WTC11 (cell line): ENCODE measurements around the gene PAEP. TPM values are rescaled to one million over a fixed set of nuclear protein-coding genes. Genes with fewer than 3 reads are reported as not detected.

Source experiments
- ATAC-seq: fragments of 200-7000 bp; cut with Tn5 transposase; 2 replicates; pipeline ENCODE4 v1.10.0; 2021; ENCODE audit warnings: mild to moderate bottlenecking, moderate library complexity
- CTCF ChIA-PET: fragments of 300-600 bp; sonication (Branson Sonifier 250); formaldehyde crosslinking; loops from one replicate; lab custom pipeline; 2021; ENCODE audit warnings: antibody characterized with exemption; lab: Charles Lee
- POLR2A ChIA-PET: fragments of 350-600 bp; sonication (Branson Sonifier 250); formaldehyde crosslinking; loops from one replicate; lab custom pipeline; 2021; ENCODE audit warnings: antibody characterized with exemption; lab: Charles Lee
- DNase-seq: peaks from one replicate; pipeline ENCODE4 v3.0.0; 2021; ENCODE audit warnings: low spot score
- H3K27ac Mint-ChIP-seq: 2 replicates; pipeline ENCODE4 v1.8.0; 2021; ENCODE audit warnings: mixed read lengths
- H3K27me3 Mint-ChIP-seq: 2 replicates; pipeline ENCODE4 v1.8.0; 2021; ENCODE audit warnings: low read depth, mild to moderate bottlenecking, moderate library complexity, mixed read lengths
- H3K36me3 Mint-ChIP-seq: 2 replicates; pipeline ENCODE4 v1.8.0; 2021; ENCODE audit warnings: mixed read lengths
- H3K4me1 Mint-ChIP-seq: 2 replicates; pipeline ENCODE4 v1.8.0; 2022; ENCODE audit warnings: mixed read lengths
- H3K4me3 Mint-ChIP-seq: 2 replicates; pipeline ENCODE4 v1.8.0; 2021; ENCODE audit warnings: mild to moderate bottlenecking, moderate library complexity, mixed read lengths
- H3K9me3 Mint-ChIP-seq: 2 replicates; pipeline ENCODE4 v1.8.0; 2021; ENCODE audit warnings: mixed read lengths
- CBFB ChIP-seq: sonication (generic); formaldehyde crosslinking; IDR thresholded peaks from 2 replicates; pipeline ENCODE4 v1.8.1; 2022; ENCODE audit warnings: mild to moderate bottlenecking, low read depth, missing genetic modification reagents
- CTCF ChIP-seq: fragments of 200-600 bp; IDR thresholded peaks from 2 replicates; pipeline ENCODE4 v1.8.0; 2022; ENCODE audit warnings: antibody characterized with exemption
- GABPB1 ChIP-seq: sonication (generic); formaldehyde crosslinking; IDR thresholded peaks from 2 replicates; pipeline ENCODE4 v1.8.1; 2023; ENCODE audit warnings: mild to moderate bottlenecking, missing genetic modification reagents
- GTF2I ChIP-seq: fragments of 250-450 bp; sonication (Bioruptor Pico); conservative IDR thresholded peaks from 2 replicates; pipeline ENCODE4 v1.4.0; 2021; ENCODE audit warnings: mild to moderate bottlenecking
- IRF1 ChIP-seq: sonication (generic); formaldehyde crosslinking; IDR thresholded peaks from 2 replicates; pipeline ENCODE4 v1.8.0; 2023; ENCODE audit warnings: missing genetic modification reagents
- NFYB ChIP-seq: sonication (generic); formaldehyde crosslinking; conservative IDR thresholded peaks from 2 replicates; pipeline ENCODE4 v1.8.0; 2022; ENCODE audit warnings: low read depth, missing genetic modification reagents
- NR2C2 ChIP-seq: sonication (generic); formaldehyde crosslinking; IDR thresholded peaks from 2 replicates; pipeline ENCODE4 v1.8.0; 2022; ENCODE audit warnings: mild to moderate bottlenecking, missing genetic modification reagents
- TEAD1 ChIP-seq: sonication (generic); formaldehyde crosslinking; IDR thresholded peaks from 2 replicates; pipeline ENCODE4 v1.8.0; 2022; ENCODE audit warnings: mild to moderate bottlenecking, missing genetic modification reagents
- ZNF317 ChIP-seq: sonication (generic); formaldehyde crosslinking; IDR thresholded peaks from 2 replicates; pipeline ENCODE4 v1.8.1; 2023; ENCODE audit warnings: low read depth, mild to moderate bottlenecking, moderate library complexity, missing genetic modification reagents, borderline replicate concordance
- ZNF416 ChIP-seq: fragments of 250-450 bp; sonication (Bioruptor Pico); IDR thresholded peaks from 2 replicates; pipeline ENCODE4 v1.9.0; 2021; ENCODE audit warnings: mild to moderate bottlenecking, inconsistent platforms
- total RNA-seq: library from RNA; stranded (reverse); gene quantifications from 3 replicates; pipeline ENCODE4 v1.2.3, GENCODE V29; 2021
- TF ChIP-seq, protein P1 (sequence below): sonication (generic); formaldehyde crosslinking; IDR thresholded peaks from 2 replicates; pipeline ENCODE4 v1.8.1; 2023; ENCODE audit warnings: mild to moderate bottlenecking, moderate library complexity, missing genetic modification reagents
- TF ChIP-seq, protein P2 (sequence below): sonication (generic); formaldehyde crosslinking; IDR thresholded peaks from 2 replicates; pipeline ENCODE4 v1.8.1; 2023; ENCODE audit warnings: mild to moderate bottlenecking, missing genetic modification reagents
- TF ChIP-seq, protein P3 (sequence below): fragments of 250-450 bp; sonication (Bioruptor Pico); IDR thresholded peaks from 2 replicates; pipeline ENCODE4 v1.9.0; 2021; ENCODE audit warnings: moderate library complexity, mild to moderate bottlenecking, inconsistent platforms, borderline replicate concordance
- TF ChIP-seq, protein P4 (sequence below): sonication (generic); formaldehyde crosslinking; conservative IDR thresholded peaks from 2 replicates; pipeline ENCODE4 v1.8.1; 2023; ENCODE audit warnings: mild to moderate bottlenecking, low read depth, missing genetic modification reagents, moderate library complexity
- TF ChIP-seq, protein P5 (sequence below): fragments of 250-450 bp; sonication (Bioruptor Pico); IDR thresholded peaks from 2 replicates; pipeline ENCODE4 v1.9.0; 2021; ENCODE audit warnings: mild to moderate bottlenecking
- TF ChIP-seq, protein P6 (sequence below): sonication (generic); formaldehyde crosslinking; IDR thresholded peaks from 2 replicates; pipeline ENCODE4 v1.8.1; 2022; ENCODE audit warnings: low read depth, mild to moderate bottlenecking, moderate library complexity, missing genetic modification reagents, borderline replicate concordance

PAEP gene
- total RNA-seq, 1 experiment from 2014 or later, result not detected

DNA sequence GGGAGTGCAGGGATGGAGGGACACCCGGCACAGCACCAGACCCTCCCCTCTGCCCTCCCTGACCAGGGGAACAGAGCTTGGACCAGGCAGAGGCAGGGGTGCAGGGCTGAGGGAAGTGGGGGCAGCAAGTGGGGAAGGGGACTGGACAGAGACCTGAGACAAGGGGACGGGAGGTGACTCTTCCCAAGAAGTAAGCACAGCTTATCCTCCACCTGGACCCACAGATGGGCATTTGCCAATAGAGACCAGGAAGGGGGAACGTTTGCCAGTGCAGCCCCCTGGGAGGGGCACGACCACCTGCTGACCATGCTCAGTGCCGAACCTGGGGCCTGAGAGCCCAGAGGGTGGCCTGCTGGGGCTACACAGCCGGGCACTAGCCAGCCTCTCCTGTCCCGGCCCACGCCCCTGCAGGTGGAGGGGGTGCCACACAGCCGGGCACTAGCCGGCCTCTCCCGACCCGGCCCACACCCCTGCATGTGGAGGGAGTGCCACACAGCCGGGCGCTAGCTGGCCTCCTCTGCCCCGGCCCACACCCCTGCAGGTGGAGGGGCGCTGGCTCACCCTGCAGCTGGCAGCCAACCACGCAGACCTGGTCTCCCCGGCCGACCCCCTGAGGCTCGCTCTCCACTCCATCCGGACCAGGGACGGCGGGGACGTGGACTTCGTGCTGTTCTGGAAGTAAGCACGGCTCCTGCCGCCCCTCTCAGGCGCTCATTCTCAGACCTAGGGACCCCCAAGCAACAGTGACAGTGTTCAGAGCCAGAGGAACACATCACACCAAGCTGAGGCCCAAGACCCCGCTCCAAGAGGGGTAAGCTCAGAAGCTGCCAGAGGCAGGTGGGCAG lies 53.5 kb downstream of the PAEP start:
- H3K9me3 Mint-ChIP-seq, result peaks cover 20% of the 10 kb centered on the region
- 0 out of 2 replicates have a peak, but pooled peaks cover 3% of the 10 kb centered on the region for H3K4me1 Mint-ChIP-seq
- H3K4me3 Mint-ChIP-seq, result no peak overlapping the region
- TF ChIP-seq CBFB (no peak), GTF2I (CRISPR knock-in tag) (no peak), GABPB1 (CRISPR knock-in tag) (no peak), IRF1 (CRISPR knock-in tag) (no peak), ZNF416 (CRISPR knock-in tag) (no peak), CTCF (no peak), NFYB (no peak), TEAD1 (CRISPR knock-in tag) (no peak), ZNF317 (CRISPR knock-in tag) (no peak), NR2C2 (no peak)
- TF ChIP-seq, protein P1, sequence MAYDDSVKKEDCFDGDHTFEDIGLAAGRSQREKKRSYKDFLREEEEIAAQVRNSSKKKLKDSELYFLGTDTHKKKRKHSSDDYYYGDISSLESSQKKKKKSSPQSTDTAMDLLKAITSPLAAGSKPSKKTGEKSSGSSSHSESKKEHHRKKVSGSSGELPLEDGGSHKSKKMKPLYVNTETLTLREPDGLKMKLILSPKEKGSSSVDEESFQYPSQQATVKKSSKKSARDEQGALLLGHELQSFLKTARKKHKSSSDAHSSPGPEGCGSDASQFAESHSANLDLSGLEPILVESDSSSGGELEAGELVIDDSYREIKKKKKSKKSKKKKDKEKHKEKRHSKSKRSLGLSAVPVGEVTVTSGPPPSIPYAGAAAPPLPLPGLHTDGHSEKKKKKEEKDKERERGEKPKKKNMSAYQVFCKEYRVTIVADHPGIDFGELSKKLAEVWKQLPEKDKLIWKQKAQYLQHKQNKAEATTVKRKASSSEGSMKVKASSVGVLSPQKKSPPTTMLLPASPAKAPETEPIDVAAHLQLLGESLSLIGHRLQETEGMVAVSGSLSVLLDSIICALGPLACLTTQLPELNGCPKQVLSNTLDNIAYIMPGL, result no peak
- TF ChIP-seq, protein P2, sequence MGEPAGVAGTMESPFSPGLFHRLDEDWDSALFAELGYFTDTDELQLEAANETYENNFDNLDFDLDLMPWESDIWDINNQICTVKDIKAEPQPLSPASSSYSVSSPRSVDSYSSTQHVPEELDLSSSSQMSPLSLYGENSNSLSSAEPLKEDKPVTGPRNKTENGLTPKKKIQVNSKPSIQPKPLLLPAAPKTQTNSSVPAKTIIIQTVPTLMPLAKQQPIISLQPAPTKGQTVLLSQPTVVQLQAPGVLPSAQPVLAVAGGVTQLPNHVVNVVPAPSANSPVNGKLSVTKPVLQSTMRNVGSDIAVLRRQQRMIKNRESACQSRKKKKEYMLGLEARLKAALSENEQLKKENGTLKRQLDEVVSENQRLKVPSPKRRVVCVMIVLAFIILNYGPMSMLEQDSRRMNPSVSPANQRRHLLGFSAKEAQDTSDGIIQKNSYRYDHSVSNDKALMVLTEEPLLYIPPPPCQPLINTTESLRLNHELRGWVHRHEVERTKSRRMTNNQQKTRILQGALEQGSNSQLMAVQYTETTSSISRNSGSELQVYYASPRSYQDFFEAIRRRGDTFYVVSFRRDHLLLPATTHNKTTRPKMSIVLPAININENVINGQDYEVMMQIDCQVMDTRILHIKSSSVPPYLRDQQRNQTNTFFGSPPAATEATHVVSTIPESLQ (CRISPR knock-in tag), result no peak
- TF ChIP-seq, protein P3, sequence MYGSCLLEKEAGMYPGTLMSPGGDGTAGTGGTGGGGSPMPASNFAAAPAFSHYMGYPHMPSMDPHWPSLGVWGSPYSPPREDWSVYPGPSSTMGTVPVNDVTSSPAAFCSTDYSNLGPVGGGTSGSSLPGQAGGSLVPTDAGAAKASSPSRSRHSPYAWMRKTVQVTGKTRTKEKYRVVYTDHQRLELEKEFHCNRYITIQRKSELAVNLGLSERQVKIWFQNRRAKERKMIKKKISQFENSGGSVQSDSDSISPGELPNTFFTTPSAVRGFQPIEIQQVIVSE (CRISPR knock-in tag), result no peak
- TF ChIP-seq, protein P4, sequence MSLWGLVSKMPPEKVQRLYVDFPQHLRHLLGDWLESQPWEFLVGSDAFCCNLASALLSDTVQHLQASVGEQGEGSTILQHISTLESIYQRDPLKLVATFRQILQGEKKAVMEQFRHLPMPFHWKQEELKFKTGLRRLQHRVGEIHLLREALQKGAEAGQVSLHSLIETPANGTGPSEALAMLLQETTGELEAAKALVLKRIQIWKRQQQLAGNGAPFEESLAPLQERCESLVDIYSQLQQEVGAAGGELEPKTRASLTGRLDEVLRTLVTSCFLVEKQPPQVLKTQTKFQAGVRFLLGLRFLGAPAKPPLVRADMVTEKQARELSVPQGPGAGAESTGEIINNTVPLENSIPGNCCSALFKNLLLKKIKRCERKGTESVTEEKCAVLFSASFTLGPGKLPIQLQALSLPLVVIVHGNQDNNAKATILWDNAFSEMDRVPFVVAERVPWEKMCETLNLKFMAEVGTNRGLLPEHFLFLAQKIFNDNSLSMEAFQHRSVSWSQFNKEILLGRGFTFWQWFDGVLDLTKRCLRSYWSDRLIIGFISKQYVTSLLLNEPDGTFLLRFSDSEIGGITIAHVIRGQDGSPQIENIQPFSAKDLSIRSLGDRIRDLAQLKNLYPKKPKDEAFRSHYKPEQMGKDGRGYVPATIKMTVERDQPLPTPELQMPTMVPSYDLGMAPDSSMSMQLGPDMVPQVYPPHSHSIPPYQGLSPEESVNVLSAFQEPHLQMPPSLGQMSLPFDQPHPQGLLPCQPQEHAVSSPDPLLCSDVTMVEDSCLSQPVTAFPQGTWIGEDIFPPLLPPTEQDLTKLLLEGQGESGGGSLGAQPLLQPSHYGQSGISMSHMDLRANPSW, result no peak
- TF ChIP-seq, protein P5, sequence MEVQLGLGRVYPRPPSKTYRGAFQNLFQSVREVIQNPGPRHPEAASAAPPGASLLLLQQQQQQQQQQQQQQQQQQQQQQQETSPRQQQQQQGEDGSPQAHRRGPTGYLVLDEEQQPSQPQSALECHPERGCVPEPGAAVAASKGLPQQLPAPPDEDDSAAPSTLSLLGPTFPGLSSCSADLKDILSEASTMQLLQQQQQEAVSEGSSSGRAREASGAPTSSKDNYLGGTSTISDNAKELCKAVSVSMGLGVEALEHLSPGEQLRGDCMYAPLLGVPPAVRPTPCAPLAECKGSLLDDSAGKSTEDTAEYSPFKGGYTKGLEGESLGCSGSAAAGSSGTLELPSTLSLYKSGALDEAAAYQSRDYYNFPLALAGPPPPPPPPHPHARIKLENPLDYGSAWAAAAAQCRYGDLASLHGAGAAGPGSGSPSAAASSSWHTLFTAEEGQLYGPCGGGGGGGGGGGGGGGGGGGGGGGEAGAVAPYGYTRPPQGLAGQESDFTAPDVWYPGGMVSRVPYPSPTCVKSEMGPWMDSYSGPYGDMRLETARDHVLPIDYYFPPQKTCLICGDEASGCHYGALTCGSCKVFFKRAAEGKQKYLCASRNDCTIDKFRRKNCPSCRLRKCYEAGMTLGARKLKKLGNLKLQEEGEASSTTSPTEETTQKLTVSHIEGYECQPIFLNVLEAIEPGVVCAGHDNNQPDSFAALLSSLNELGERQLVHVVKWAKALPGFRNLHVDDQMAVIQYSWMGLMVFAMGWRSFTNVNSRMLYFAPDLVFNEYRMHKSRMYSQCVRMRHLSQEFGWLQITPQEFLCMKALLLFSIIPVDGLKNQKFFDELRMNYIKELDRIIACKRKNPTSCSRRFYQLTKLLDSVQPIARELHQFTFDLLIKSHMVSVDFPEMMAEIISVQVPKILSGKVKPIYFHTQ (CRISPR knock-in tag), result no peak
- TF ChIP-seq, protein P6, sequence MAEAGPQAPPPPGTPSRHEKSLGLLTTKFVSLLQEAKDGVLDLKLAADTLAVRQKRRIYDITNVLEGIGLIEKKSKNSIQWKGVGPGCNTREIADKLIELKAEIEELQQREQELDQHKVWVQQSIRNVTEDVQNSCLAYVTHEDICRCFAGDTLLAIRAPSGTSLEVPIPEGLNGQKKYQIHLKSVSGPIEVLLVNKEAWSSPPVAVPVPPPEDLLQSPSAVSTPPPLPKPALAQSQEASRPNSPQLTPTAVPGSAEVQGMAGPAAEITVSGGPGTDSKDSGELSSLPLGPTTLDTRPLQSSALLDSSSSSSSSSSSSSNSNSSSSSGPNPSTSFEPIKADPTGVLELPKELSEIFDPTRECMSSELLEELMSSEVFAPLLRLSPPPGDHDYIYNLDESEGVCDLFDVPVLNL (CRISPR knock-in tag), result no peak
- ATAC-seq (no peak), DNase-seq (no peak)
- CTCF ChIA-PET, result interaction anchor here (1.2 to 2.0 kb wide), 5 partner anchors 111 to 184 kb away, joined by 3 to 5 read pairs (median 4); no protein-coding TSS in a partner anchor
- H3K27me3 Mint-ChIP-seq, result no peaks in the 10 kb centered on the region; the same call in 1 of the 2 replicates
- H3K27ac Mint-ChIP-seq, result no peak overlapping the region
- POLR2A ChIA-PET, result no interaction called here
- H3K36me3 Mint-ChIP-seq, result peaks cover 6% of the 10 kb centered on the region
